ENCODE measurements around the gene AGER.
"Not testable (repeated sequence)": the region's sequence is repeated elsewhere in the genome, so short reads cannot be mapped to it uniquely, and the experiment has no call there.

AGER gene

GRCh38 chr6:32195902-32196681 lies 12.0 kb upstream of the AGER start:
- no peak; the same call in 2 of the 3 replicates for ATAC-seq (ENCODE audit: low read depth)
- no peaks in the 10 kb centered on the region for H3K36me3 ChIP-seq (ENCODE audit: low read depth)
- H3K4me3 ChIP-seq (ENCODE audit: severe bottlenecking) = peak overlapping the region; percentile 50
- peak; percentile 84 for DNase-seq (ENCODE audit: low spot score)
- peaks cover 7% of the 10 kb centered on the region for H3K4me1 ChIP-seq (ENCODE audit: insufficient read depth, poor library complexity, severe bottlenecking)
- no peaks in the 10 kb centered on the region for H3K27me3 ChIP-seq (ENCODE audit: insufficient read depth, poor library complexity, severe bottlenecking)
- peak overlapping the region; percentile 78 for H3K27ac ChIP-seq (ENCODE audit: poor library complexity, severe bottlenecking)
- no peaks in the 10 kb centered on the region for H3K9me3 ChIP-seq (ENCODE audit: severe bottlenecking)
- TF ChIP-seq, protein P1, sequence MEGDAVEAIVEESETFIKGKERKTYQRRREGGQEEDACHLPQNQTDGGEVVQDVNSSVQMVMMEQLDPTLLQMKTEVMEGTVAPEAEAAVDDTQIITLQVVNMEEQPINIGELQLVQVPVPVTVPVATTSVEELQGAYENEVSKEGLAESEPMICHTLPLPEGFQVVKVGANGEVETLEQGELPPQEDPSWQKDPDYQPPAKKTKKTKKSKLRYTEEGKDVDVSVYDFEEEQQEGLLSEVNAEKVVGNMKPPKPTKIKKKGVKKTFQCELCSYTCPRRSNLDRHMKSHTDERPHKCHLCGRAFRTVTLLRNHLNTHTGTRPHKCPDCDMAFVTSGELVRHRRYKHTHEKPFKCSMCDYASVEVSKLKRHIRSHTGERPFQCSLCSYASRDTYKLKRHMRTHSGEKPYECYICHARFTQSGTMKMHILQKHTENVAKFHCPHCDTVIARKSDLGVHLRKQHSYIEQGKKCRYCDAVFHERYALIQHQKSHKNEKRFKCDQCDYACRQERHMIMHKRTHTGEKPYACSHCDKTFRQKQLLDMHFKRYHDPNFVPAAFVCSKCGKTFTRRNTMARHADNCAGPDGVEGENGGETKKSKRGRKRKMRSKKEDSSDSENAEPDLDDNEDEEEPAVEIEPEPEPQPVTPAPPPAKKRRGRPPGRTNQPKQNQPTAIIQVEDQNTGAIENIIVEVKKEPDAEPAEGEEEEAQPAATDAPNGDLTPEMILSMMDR (IDR thresholded peaks at IDR 0.05; ENCODE audit: poor library complexity, severe bottlenecking) = no peak

DNA sequence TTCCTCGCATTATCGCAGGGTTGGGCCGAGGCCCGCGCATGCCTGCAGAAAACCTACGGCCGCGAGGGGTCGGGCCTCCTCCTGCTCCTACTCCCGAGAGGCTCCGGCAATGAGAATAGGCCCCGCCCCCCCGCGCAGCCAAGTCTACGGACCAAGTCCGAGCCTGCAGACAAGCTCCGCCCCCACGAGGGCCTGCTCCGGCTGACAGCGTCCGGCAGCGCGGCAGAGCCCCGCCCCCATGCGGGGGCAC lies 11.5 kb upstream of the AGER start:
- TF ChIP-seq, protein P1 (IDR thresholded peaks at IDR 0.05; ENCODE audit: poor library complexity, severe bottlenecking) = no peak
- Histone ChIP-seq H3K27me3 (ENCODE audit: insufficient read depth, poor library complexity, severe bottlenecking) (no peaks in the 10 kb centered on the region), H3K36me3 (ENCODE audit: low read depth) (no peaks in the 10 kb centered on the region), H3K4me1 (ENCODE audit: insufficient read depth, poor library complexity, severe bottlenecking) (peaks cover 7% of the 10 kb centered on the region), H3K4me3 (ENCODE audit: severe bottlenecking) (peak overlapping the region; percentile 50), H3K9me3 (ENCODE audit: severe bottlenecking) (no peaks in the 10 kb centered on the region), H3K27ac (ENCODE audit: poor library complexity, severe bottlenecking) (peak overlapping the region; percentile 78)
- ATAC-seq (ENCODE audit: low read depth) (no peak; the same call in 2 of the 3 replicates), DNase-seq (ENCODE audit: low spot score) (peak; percentile 100)

- H3K4me3 ChIP-seq (ENCODE audit: severe bottlenecking) = peak overlapping the region; percentile 29
- ATAC-seq (ENCODE audit: low read depth) (peak; percentile 92; the same call in 2 of the 3 replicates), DNase-seq (ENCODE audit: low spot score) (no peak)
- H3K36me3 ChIP-seq (ENCODE audit: low read depth) = no peaks in the 10 kb centered on the region
- H3K27me3 ChIP-seq (ENCODE audit: insufficient read depth, poor library complexity, severe bottlenecking) = no peaks in the 10 kb centered on the region
- peaks cover 7% of the 10 kb centered on the region for H3K4me1 ChIP-seq (ENCODE audit: insufficient read depth, poor library complexity, severe bottlenecking)
- H3K27ac ChIP-seq (ENCODE audit: poor library complexity, severe bottlenecking) = peak overlapping the region; percentile 78
- H3K9me3 ChIP-seq (ENCODE audit: severe bottlenecking) = no peaks in the 10 kb centered on the region
- TF ChIP-seq, protein P1 (IDR thresholded peaks at IDR 0.05; ENCODE audit: poor library complexity, severe bottlenecking) = peak; percentile 51
These were observed 11.0 kb upstream of the AGER start for GRCh38 chr6:32194825-32195651.

GRCh38 chr6:32194388-32194787 lies 10.3 kb upstream of the AGER start:
- TF ChIP-seq, protein P1 (IDR thresholded peaks at IDR 0.05; ENCODE audit: poor library complexity, severe bottlenecking) = no peak
- no peak for ATAC-seq (ENCODE audit: low read depth)
- no peak for DNase-seq (ENCODE audit: low spot score)
- Histone ChIP-seq H3K27me3 (ENCODE audit: insufficient read depth, poor library complexity, severe bottlenecking) (no peaks in the 10 kb centered on the region), H3K9me3 (ENCODE audit: severe bottlenecking) (no peaks in the 10 kb centered on the region), H3K36me3 (ENCODE audit: low read depth) (no peaks in the 10 kb centered on the region), H3K4me3 (ENCODE audit: severe bottlenecking) (no peak overlapping the region), H3K4me1 (ENCODE audit: insufficient read depth, poor library complexity, severe bottlenecking) (peaks cover 7% of the 10 kb centered on the region), H3K27ac (ENCODE audit: poor library complexity, severe bottlenecking) (peak overlapping the region; percentile 78)

DNA sequence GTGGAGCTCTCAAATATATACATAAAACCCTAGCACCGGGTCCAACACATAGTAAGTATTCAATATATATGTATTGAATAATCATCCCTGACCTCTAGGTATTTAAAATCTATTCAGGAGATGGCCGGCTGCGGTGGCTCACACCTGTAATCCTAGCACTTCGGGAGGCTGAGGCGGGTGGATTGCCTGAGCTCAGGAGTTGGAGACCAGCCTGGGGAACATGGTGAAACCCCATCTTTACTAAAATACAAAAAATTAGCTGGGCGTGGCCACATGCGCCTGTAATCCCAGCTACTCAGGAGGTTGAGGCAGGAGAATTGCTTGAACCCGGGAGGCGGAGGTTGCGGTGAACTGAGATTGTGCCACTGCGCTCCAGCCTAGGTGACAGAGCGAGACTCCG lies 9.0 kb upstream of the AGER start:
- not testable (repeated sequence) for ATAC-seq (ENCODE audit: low read depth)
- H3K27ac ChIP-seq (ENCODE audit: poor library complexity, severe bottlenecking) = peak overlapping the region; percentile 81

More for the DNA sequence above, 9.0 kb upstream of the AGER start:
- not testable (repeated sequence) for H3K36me3 ChIP-seq (ENCODE audit: low read depth); H3K9me3 ChIP-seq (ENCODE audit: severe bottlenecking); H3K27me3 ChIP-seq (ENCODE audit: insufficient read depth, poor library complexity, severe bottlenecking); H3K4me3 ChIP-seq (ENCODE audit: severe bottlenecking); DNase-seq (ENCODE audit: low spot score)
- peaks cover 11% of the 10 kb centered on the region for H3K4me1 ChIP-seq (ENCODE audit: insufficient read depth, poor library complexity, severe bottlenecking)
